HepG2 (cell line): ENCODE measurements around the gene TPBGL. TPM values are rescaled to one million over a fixed set of nuclear protein-coding genes. Genes with fewer than 3 reads are reported as not detected.
A peak's percentile ranks its signal among the peaks of the same experiment; 100 is the strongest.

ENCODE experiments used
- ARHGAP35 ChIP-seq: sonication (generic); formaldehyde crosslinking; IDR thresholded peaks from 2 replicates; pipeline ENCODE4 v1.9.0; 2022; ENCODE audit warnings: mild to moderate bottlenecking, inconsistent platforms, moderate library complexity, missing genetic modification reagents, borderline replicate concordance
- ASH2L ChIP-seq: fragments of 300-600, 200-600 bp; sonication (generic); IDR thresholded peaks from 2 replicates; pipeline ENCODE4 v1.7.0; 2017; ENCODE audit warnings: low read depth, mild to moderate bottlenecking, moderate library complexity, mixed read lengths, low read length; ENCODE audit not compliant: insufficient read length
- FOXA3 ChIP-seq: IDR thresholded peaks from 2 replicates; pipeline ENCODE4 v1.6.1; 2016; ENCODE audit warnings: missing genetic modification reagents, missing compliant biosample characterization
- FOXO1 ChIP-seq: sonication (generic); formaldehyde crosslinking; IDR thresholded peaks from 2 replicates; pipeline ENCODE4 v1.4.0; 2020; ENCODE audit warnings: missing genetic modification reagents
- GATAD1 ChIP-seq: IDR thresholded peaks from 2 replicates; pipeline ENCODE4 v1.6.1; 2016; ENCODE audit warnings: missing genetic modification reagents, missing compliant biosample characterization
- HHEX ChIP-seq: IDR thresholded peaks from 2 replicates; pipeline ENCODE4 v1.6.1; 2016; ENCODE audit warnings: control low read depth
- HNRNPL ChIP-seq: fragments of 200-400 bp; formaldehyde crosslinking; IDR thresholded peaks from 2 replicates; pipeline ENCODE4 v1.6.1; 2017; ENCODE audit warnings: mild to moderate bottlenecking, low read depth, low read length
- IKZF4 ChIP-seq: sonication (generic); formaldehyde crosslinking; IDR thresholded peaks from 2 replicates; pipeline ENCODE4 v1.5.1; 2020; ENCODE audit warnings: borderline replicate concordance, mild to moderate bottlenecking, low read depth, missing genetic modification reagents; ENCODE audit errors: not compliant biosample characterization
- ISL2 ChIP-seq: sonication (generic); formaldehyde crosslinking; IDR thresholded peaks from 2 replicates; pipeline ENCODE4 v1.5.0; 2020; ENCODE audit warnings: missing genetic modification reagents
- ISX ChIP-seq: sonication (generic); formaldehyde crosslinking; conservative IDR thresholded peaks from 2 replicates; pipeline ENCODE4 v1.5.0; 2020; ENCODE audit warnings: missing genetic modification reagents
- PRPF4 ChIP-seq: fragments of 200-400 bp; formaldehyde crosslinking; IDR thresholded peaks from 2 replicates; pipeline ENCODE4 v1.6.1; 2016; ENCODE audit warnings: low read length, low read depth; ENCODE audit not compliant: poor library complexity, severe bottlenecking
- RXRA ChIP-seq: sonication (generic); formaldehyde crosslinking; IDR thresholded peaks from 2 replicates; pipeline ENCODE4 v1.5.1; 2020; ENCODE audit warnings: missing genetic modification reagents
- SOX5 ChIP-seq: IDR thresholded peaks from 2 replicates; pipeline ENCODE4 v1.6.1; 2016; ENCODE audit warnings: borderline replicate concordance
- SP1 ChIP-seq, 2 experiments: fragments of 450-650 bp in 1 of 2; sonication (generic) in 1 of 2; formaldehyde crosslinking in 1 of 2; IDR thresholded peaks; 2 replicates each; pipeline versions ENCODE4 v1.4.0 to v1.6.1; 2016 to 2020; ENCODE audit warnings: missing genetic modification reagents in 1 of 2
- SP140L ChIP-seq: sonication (generic); formaldehyde crosslinking; IDR thresholded peaks from 2 replicates; pipeline ENCODE4 v1.4.0; 2020; ENCODE audit warnings: missing genetic modification reagents, borderline replicate concordance
- TARDBP ChIP-seq: sonication (generic); formaldehyde crosslinking; IDR thresholded peaks from 2 replicates; pipeline ENCODE4 v1.8.0; 2022; ENCODE audit warnings: mild to moderate bottlenecking, missing genetic modification reagents
- TBX3 ChIP-seq: fragments of 450-650 bp; IDR thresholded peaks from 2 replicates; pipeline ENCODE4 v1.6.1; 2017; ENCODE audit warnings: antibody characterized with exemption, mild to moderate bottlenecking, inconsistent platforms, borderline replicate concordance
- TCF7 ChIP-seq: sonication (generic); IDR thresholded peaks from 2 replicates; pipeline ENCODE4 v1.6.1; 2016; ENCODE audit warnings: antibody characterized with exemption, low read depth
- ZBTB8A ChIP-seq: sonication (generic); formaldehyde crosslinking; IDR thresholded peaks from 2 replicates; pipeline ENCODE4 v1.4.0; 2020; ENCODE audit warnings: mild to moderate bottlenecking, low read depth, missing genetic modification reagents, borderline replicate concordance
- ZNF180 ChIP-seq: sonication (generic); formaldehyde crosslinking; IDR thresholded peaks from 2 replicates; pipeline ENCODE4 v1.4.0; 2020; ENCODE audit warnings: low read depth, missing genetic modification reagents, borderline replicate concordance
- ZNF205 ChIP-seq: IDR thresholded peaks from 2 replicates; pipeline ENCODE4 v1.6.1; 2018; ENCODE audit warnings: missing biosample characterization, missing genetic modification reagents
- ZNF264 ChIP-seq: sonication (generic); formaldehyde crosslinking; IDR thresholded peaks from 2 replicates; pipeline ENCODE4 v1.4.0; 2020; ENCODE audit warnings: missing genetic modification reagents
- ZNF296 ChIP-seq: sonication (generic); formaldehyde crosslinking; conservative IDR thresholded peaks from 2 replicates; pipeline ENCODE4 v1.5.0; 2020; ENCODE audit warnings: mild to moderate bottlenecking, missing genetic modification reagents
- ZNF431 ChIP-seq: sonication (generic); formaldehyde crosslinking; IDR thresholded peaks from 2 replicates; pipeline ENCODE4 v1.9.0; 2022; ENCODE audit warnings: missing genetic modification reagents, low read depth, mild to moderate bottlenecking, borderline replicate concordance
- polyA plus RNA-seq, 8 experiments: library from polyadenylated mRNA; depleted of rRNA in 3 of 8; stranded (reverse) in 7 of 8; unstranded in 1 of 8; fragments of >200 nt; fragmentation: Illumina TruSeq in 4 of 8; extraction: Trizol in 4 of 8; gene quantifications; 2 replicates each; pipeline versions ENCODE4 v1.2.1 to v1.2.3, GENCODE V29; 2011 to 2016; ENCODE audit warnings: low read depth in 4 of 8, missing spikeins in 1 of 8, mixed read lengths in 1 of 8; ENCODE audit not compliant: insufficient read depth in 1 of 8
- total RNA-seq, 5 experiments: library from RNA; depleted of rRNA; stranded (reverse); fragments of >200 nt; fragmentation: Illumina TruSeq; extraction: Trizol; gene quantifications; 2 replicates each; pipeline ENCODE4 v1.2.3, GENCODE V29; 2016; ENCODE audit warnings: low read depth in 1 of 5
- TF ChIP-seq, protein P1 (sequence below): sonication (generic); formaldehyde crosslinking; IDR thresholded peaks from 2 replicates; pipeline ENCODE4 v1.4.0; 2020; ENCODE audit warnings: missing genetic modification reagents
- TF ChIP-seq, protein P2 (sequence below): sonication (generic); formaldehyde crosslinking; IDR thresholded peaks from 2 replicates; pipeline ENCODE4 v1.5.1; 2020; ENCODE audit warnings: missing genetic modification reagents, mild to moderate bottlenecking, borderline replicate concordance
- TF ChIP-seq, protein P3 (sequence below): sonication (generic); formaldehyde crosslinking; IDR thresholded peaks from 2 replicates; pipeline ENCODE4 v1.4.0; 2020; ENCODE audit warnings: missing genetic modification reagents

TPBGL gene
- total and polyA plus RNA-seq, 2 of the 13 experiments (the other 11 are each of a cell fraction or from before 2014, with no cell fraction given) = not detected

DNA sequence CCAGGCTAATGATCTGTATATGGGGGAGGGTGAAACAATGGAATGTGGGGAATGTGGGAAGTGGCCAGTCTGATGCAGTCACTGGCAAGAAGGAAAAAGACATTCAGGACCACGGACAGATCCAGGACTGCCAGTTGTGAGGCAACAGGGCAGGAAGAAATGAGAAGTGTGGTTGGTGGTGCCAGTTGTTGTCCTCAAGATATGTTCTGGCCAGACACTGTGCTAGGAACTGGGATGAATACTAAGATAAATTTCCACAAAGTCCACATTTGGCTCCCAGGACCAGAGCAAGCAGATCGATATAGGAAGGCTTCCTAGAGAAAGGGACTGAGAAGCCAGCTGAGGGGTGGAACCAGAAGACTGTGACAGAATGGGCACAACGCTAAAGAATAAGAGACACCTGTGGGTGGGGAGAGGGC, 6.8 kb upstream of the TPBGL start (continued):
- TF ChIP-seq, protein P1, sequence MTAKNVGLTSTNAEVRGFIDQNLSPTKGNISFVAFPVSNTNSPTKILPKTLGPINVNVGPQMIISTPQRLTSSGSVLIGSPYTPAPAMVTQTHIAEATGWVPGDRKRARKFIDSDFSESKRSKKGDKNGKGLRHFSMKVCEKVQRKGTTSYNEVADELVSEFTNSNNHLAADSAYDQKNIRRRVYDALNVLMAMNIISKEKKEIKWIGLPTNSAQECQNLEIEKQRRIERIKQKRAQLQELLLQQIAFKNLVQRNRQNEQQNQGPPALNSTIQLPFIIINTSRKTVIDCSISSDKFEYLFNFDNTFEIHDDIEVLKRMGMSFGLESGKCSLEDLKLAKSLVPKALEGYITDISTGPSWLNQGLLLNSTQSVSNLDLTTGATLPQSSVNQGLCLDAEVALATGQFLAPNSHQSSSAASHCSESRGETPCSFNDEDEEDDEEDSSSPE = no peak
- peak; percentile 40 for TF ChIP-seq IKZF4 (CRISPR knock-in tag)
- no peak for TF ChIP-seq ARHGAP35 (CRISPR knock-in tag)
- TF ChIP-seq ZBTB8A (CRISPR knock-in tag) = no peak
- TF ChIP-seq SP140L (CRISPR knock-in tag) = 0 out of 2 replicates have a peak, but pooled peaks have one; percentile 55
- TF ChIP-seq ISX (CRISPR knock-in tag) = 0 out of 2 replicates have a peak, but pooled peaks have one; percentile 42
- TF ChIP-seq, protein P2, sequence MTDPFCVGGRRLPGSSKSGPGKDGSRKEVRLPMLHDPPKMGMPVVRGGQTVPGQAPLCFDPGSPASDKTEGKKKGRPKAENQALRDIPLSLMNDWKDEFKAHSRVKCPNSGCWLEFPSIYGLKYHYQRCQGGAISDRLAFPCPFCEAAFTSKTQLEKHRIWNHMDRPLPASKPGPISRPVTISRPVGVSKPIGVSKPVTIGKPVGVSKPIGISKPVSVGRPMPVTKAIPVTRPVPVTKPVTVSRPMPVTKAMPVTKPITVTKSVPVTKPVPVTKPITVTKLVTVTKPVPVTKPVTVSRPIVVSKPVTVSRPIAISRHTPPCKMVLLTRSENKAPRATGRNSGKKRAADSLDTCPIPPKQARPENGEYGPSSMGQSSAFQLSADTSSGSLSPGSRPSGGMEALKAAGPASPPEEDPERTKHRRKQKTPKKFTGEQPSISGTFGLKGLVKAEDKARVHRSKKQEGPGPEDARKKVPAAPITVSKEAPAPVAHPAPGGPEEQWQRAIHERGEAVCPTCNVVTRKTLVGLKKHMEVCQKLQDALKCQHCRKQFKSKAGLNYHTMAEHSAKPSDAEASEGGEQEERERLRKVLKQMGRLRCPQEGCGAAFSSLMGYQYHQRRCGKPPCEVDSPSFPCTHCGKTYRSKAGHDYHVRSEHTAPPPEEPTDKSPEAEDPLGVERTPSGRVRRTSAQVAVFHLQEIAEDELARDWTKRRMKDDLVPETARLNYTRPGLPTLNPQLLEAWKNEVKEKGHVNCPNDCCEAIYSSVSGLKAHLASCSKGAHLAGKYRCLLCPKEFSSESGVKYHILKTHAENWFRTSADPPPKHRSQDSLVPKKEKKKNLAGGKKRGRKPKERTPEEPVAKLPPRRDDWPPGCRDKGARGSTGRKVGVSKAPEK = no peak
- TF ChIP-seq TBX3 = no peak
- no peak for TF ChIP-seq TCF7
- no peak for TF ChIP-seq ASH2L
- TF ChIP-seq HHEX = no peak
- TF ChIP-seq HNRNPL = no peak
- no peak for TF ChIP-seq ZNF264 (CRISPR knock-in tag)
- TF ChIP-seq ISL2 = no peak
- no peak for TF ChIP-seq TARDBP (CRISPR knock-in tag)
- 0 out of 2 replicates have a peak, but pooled peaks have one; percentile 51 for TF ChIP-seq ZNF431 (CRISPR knock-in tag)
- TF ChIP-seq RXRA (CRISPR knock-in tag) = no peak
- TF ChIP-seq PRPF4 = no peak
- TF ChIP-seq FOXA3 (CRISPR knock-in tag) = peak; percentile 49; the same call in 1 of the 2 replicates
- peak; percentile 35; the same call in 1 of the 2 replicates for TF ChIP-seq FOXO1
- TF ChIP-seq SP1 (IDR thresholded peaks at IDR 0.05) = no peak
- TF ChIP-seq SP1 (CRISPR knock-in tag; IDR thresholded peaks at IDR 0.05) = no peak
- 0 out of 2 replicates have a peak, but pooled peaks have one; percentile 56 for TF ChIP-seq GATAD1
- TF ChIP-seq, protein P3, sequence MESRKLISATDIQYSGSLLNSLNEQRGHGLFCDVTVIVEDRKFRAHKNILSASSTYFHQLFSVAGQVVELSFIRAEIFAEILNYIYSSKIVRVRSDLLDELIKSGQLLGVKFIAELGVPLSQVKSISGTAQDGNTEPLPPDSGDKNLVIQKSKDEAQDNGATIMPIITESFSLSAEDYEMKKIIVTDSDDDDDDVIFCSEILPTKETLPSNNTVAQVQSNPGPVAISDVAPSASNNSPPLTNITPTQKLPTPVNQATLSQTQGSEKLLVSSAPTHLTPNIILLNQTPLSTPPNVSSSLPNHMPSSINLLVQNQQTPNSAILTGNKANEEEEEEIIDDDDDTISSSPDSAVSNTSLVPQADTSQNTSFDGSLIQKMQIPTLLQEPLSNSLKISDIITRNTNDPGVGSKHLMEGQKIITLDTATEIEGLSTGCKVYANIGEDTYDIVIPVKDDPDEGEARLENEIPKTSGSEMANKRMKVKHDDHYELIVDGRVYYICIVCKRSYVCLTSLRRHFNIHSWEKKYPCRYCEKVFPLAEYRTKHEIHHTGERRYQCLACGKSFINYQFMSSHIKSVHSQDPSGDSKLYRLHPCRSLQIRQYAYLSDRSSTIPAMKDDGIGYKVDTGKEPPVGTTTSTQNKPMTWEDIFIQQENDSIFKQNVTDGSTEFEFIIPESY (CRISPR knock-in tag) = no peak
- no peak for TF ChIP-seq ZNF296
- TF ChIP-seq SOX5 = peak; percentile 17; the same call in 1 of the 2 replicates
- no peak for TF ChIP-seq ZNF180 (CRISPR knock-in tag)
- TF ChIP-seq ZNF205 (CRISPR knock-in tag) = peak; percentile 61; the same call in 1 of the 2 replicates
